ENCODE results near the gene IDUA.

GRCh38 chr4:964346-965025, 22.4 kb upstream of the IDUA start:
- TF ChIP-seq POLR2A (IDR thresholded peaks at IDR 0.05), result no peak
- TF ChIP-seq, protein P1, sequence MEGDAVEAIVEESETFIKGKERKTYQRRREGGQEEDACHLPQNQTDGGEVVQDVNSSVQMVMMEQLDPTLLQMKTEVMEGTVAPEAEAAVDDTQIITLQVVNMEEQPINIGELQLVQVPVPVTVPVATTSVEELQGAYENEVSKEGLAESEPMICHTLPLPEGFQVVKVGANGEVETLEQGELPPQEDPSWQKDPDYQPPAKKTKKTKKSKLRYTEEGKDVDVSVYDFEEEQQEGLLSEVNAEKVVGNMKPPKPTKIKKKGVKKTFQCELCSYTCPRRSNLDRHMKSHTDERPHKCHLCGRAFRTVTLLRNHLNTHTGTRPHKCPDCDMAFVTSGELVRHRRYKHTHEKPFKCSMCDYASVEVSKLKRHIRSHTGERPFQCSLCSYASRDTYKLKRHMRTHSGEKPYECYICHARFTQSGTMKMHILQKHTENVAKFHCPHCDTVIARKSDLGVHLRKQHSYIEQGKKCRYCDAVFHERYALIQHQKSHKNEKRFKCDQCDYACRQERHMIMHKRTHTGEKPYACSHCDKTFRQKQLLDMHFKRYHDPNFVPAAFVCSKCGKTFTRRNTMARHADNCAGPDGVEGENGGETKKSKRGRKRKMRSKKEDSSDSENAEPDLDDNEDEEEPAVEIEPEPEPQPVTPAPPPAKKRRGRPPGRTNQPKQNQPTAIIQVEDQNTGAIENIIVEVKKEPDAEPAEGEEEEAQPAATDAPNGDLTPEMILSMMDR (IDR thresholded peaks at IDR 0.05), result no peak
